Large intestine (tissue), 3 donors: ENCODE measurements around the gene BCDIN3D. TPM values are rescaled to one million over a fixed set of nuclear protein-coding genes. Genes with fewer than 3 reads are reported as not detected.

Experiments
- DNase-seq, 2 donors: peaks; one replicate each; pipeline versions ENCODE4 v3.0.0 to v3.0.0-alpha.2; 2013
- H3K27ac ChIP-seq: one replicate; pipeline ENCODE4 v1.5.1; 2013; ENCODE audit warnings: low read length
- H3K27me3 ChIP-seq: 2 replicates; pipeline ENCODE4 v1.6.1; 2013; ENCODE audit warnings: low read length; ENCODE audit not compliant: control insufficient read depth, insufficient read depth
- H3K36me3 ChIP-seq: 2 replicates; pipeline ENCODE4 v1.6.1; 2013; ENCODE audit warnings: low read length; ENCODE audit not compliant: control insufficient read depth, insufficient read depth
- H3K4me1 ChIP-seq: one replicate; pipeline ENCODE4 v1.6.1; 2013; ENCODE audit warnings: low read length; ENCODE audit not compliant: control insufficient read depth, insufficient read depth
- H3K4me3 ChIP-seq: one replicate; pipeline ENCODE4 v1.5.1; 2013; ENCODE audit warnings: low read length
- H3K9me3 ChIP-seq: one replicate; pipeline ENCODE4 v1.6.1; 2013; ENCODE audit warnings: mild to moderate bottlenecking, low read depth, low read length, moderate library complexity; ENCODE audit not compliant: control insufficient read depth
- WGBS: methylation state at CpG from one replicate; pipeline ENCODE4 v1.1.5; 2013; ENCODE audit warnings: low lambda C conversion rate; ENCODE audit not compliant: insufficient coverage; 5-methylcytosine and 5-hydroxymethylcytosine counted together
- polyA plus RNA-seq: library from polyadenylated mRNA; unstranded; fragments of 120-200 nt; gene quantifications from one replicate; pipeline ENCODE4 v1.2.1, GENCODE V29; 2013

The BCDIN3D gene
- polyA plus RNA-seq, 1 donor: 6.1 TPM

DNA sequence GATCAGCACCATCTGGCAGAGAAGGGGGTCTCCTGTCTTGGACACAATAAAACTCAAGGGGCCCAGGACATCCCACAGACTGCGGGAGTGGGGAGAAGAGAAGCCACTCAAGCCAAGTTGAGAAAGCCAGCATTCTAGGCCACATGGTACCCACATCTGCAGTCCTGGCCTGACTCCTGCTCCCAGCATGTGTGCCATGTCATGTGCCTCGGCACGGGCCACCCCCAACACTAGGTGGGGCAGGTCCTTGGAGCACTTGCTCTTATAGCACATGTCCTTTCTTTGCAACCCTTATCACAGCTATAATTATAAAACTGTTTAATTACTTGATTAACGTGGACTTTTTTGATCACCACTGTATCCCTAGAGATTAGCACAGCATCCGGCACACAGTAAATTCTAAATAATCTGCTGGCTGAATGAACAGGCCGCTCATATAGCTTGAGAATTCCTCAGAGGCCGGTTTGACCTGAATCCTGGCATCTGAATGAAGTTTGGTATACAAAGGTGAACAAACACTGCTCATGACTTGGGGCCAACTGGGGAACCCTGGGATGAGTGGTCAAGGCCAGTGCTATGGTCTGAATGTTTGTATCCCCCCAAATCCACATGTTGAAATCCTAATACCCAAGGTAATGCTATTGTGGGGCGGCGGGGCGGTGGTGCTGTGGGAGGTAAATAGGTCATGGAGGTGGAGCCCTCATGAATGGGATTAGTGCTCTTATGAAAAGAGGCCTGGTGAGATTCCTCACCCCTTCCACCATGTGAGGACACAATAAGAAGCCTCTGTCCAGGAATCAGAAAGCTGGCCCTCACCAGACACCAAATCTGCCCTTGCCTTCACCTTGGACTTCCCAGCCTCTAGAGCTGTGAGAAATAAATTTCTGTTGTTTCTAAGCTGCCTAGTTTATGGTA, 21.3 kb downstream of the BCDIN3D start:
- Histone ChIP-seq H3K9me3 (no peaks in the 10 kb centered on the region), H3K4me3 (no peak overlapping the region), H3K27ac (no peak overlapping the region), H3K36me3 (no peaks in the 10 kb centered on the region), H3K4me1 (peaks cover 8% of the 10 kb centered on the region), H3K27me3 (no peaks in the 10 kb centered on the region)
- DNase-seq: no peak
- WGBS: no CpG with 5 or more reads among the region's 10 CpGs

DNA sequence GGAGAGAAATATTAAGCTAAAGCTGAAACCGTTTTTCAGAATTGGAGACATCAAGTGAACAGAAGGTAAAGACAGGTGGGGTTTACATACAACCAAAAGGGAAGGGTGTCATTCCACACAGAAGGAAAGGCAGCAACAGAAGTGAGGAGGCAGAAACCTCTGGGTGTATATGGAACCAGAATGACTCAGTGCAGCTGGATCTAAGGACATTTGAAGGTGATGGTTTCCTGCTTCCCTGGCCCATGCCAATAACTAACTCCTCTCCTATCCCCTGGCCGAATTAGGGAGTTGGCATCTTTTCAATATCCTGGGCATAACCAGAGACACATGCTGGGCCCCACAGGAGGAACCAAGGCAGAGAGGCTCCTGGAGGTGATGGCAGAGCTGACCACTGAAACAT, 23.1 kb downstream of the BCDIN3D start:
- no peak overlapping the region for H3K27ac ChIP-seq
- H3K9me3 ChIP-seq: no peaks in the 10 kb centered on the region
- no peak for DNase-seq
- H3K4me3 ChIP-seq: no peak overlapping the region
- H3K27me3 ChIP-seq: no peaks in the 10 kb centered on the region
- H3K36me3 ChIP-seq: no peaks in the 10 kb centered on the region
- peaks cover 8% of the 10 kb centered on the region for H3K4me1 ChIP-seq
- 89% methylated on average over 1 of the region's 2 CpGs for WGBS

DNA sequence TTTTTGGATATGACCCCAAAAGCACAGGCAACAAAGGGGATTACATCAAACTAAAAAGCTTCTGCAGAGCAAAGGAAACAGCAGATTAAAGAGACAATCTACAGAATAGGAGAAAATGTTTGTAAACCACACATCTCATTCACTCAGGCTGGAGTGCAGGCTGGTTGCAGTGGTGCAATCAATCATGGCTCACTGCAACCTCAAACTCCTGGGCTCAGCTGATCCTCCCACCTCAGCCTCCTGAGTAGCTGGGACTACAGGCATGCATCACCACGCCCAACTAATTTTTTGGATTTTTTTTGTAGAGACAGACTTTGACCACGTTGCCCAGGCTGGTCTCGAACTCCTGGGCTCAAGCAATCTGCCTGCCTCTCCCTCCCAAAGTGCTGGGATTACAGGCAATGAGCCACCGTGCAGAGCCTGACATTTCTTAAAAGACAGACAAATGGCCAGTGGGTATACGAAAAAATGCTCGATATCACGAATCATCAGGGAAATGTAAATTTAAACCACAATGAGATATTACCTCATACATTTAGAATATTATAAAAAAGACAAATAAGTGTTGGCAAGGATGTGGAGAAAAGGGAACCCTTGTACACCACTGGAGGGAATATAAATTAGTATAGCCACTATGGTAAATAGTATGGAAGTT, 24.5 kb downstream of the BCDIN3D start:
- Histone ChIP-seq H3K27me3 (no peaks in the 10 kb centered on the region), H3K9me3 (no peaks in the 10 kb centered on the region), H3K4me3 (no peak overlapping the region), H3K27ac (no peak overlapping the region), H3K4me1 (peaks cover under 1% of the 10 kb centered on the region), H3K36me3 (no peaks in the 10 kb centered on the region)
- WGBS: no CpG with 5 or more reads among the region's 7 CpGs
- no peak for DNase-seq

DNA sequence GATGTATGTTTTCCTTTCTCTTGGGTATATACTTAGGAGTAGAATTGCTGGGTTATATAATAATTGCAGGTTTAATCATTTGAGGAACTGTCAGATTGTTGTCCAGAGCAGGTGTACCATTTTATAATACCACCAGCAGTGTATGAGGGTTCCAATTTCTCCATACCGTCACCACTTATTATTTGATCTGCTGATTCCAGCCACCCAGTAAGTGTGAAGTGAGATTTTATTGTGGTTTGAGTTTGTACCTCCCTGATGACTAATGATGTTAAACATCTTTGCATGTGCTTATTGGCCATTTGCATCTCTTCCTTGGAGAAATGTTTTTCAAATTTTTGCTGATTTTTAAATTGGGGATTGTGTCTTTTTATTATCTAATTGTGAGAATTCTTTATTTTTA, 29.8 kb downstream of the BCDIN3D start:
- no peak overlapping the region for H3K27ac ChIP-seq
- H3K4me1 ChIP-seq: peaks cover 5% of the 10 kb centered on the region
- no peaks in the 10 kb centered on the region for H3K27me3 ChIP-seq
- no peak for DNase-seq
- H3K9me3 ChIP-seq: no peaks in the 10 kb centered on the region
- no peak overlapping the region for H3K4me3 ChIP-seq
- no CpG with 5 or more reads among the region's 1 CpG for whole genome bisulfite sequencing
- no peaks in the 10 kb centered on the region for H3K36me3 ChIP-seq

DNA sequence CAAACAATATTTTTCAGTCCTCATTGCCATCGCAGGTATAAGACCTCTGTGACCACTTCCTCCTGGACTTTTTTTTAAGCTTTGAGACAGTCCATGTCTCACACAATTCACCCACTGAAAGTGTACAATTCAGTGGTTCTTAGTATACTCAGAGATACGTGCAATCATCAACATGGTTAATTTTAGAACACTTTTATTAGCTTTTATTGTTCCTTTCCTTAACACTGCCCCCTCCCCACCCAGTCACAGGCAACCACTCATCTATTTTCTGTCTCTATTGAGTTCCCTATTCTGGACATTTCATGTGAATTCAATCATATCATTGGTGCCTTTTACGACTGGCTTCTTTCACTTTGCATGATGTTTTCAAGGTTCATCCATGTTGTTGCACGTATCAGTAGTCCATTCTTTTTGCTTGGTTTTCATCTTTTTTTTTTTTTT, 30.9 kb downstream of the BCDIN3D start:
- Histone ChIP-seq H3K36me3 (peaks cover 2% of the 10 kb centered on the region), H3K9me3 (no peaks in the 10 kb centered on the region), H3K4me1 (peaks cover 5% of the 10 kb centered on the region), H3K27me3 (no peaks in the 10 kb centered on the region), H3K4me3 (no peak overlapping the region), H3K27ac (no peak overlapping the region)
- DNase-seq: no peak
- 79% methylated on average over 2 of the region's 4 CpGs for WGBS

DNA sequence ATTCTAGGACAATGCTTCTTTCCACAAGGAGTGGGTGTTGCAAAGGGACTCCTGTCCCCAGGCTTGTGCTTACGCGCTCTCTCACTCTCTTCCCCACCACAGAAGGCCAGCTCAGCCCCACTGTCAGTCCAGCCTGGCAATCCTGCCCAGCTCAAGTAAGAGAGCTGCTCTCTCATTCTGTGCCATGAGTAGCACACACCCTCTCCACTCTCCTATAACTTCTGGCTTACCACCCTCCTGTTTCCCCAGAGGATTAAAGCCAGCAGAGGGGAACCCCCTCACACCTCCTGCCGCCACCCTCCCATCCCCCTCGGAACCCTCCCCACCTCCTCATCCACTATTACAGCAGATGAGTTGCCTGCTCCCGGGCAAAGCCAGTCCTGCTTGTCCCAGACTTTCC, 31.8 kb downstream of the BCDIN3D start:
- no peaks in the 10 kb centered on the region for H3K27me3 ChIP-seq
- peaks cover 2% of the 10 kb centered on the region for H3K36me3 ChIP-seq
- peaks cover 5% of the 10 kb centered on the region for H3K4me1 ChIP-seq
- H3K27ac ChIP-seq: no peak overlapping the region
- WGBS: no CpG with 5 or more reads among the region's 5 CpGs
- H3K9me3 ChIP-seq: no peaks in the 10 kb centered on the region
- no peak overlapping the region for H3K4me3 ChIP-seq
- no peak for DNase-seq

DNA sequence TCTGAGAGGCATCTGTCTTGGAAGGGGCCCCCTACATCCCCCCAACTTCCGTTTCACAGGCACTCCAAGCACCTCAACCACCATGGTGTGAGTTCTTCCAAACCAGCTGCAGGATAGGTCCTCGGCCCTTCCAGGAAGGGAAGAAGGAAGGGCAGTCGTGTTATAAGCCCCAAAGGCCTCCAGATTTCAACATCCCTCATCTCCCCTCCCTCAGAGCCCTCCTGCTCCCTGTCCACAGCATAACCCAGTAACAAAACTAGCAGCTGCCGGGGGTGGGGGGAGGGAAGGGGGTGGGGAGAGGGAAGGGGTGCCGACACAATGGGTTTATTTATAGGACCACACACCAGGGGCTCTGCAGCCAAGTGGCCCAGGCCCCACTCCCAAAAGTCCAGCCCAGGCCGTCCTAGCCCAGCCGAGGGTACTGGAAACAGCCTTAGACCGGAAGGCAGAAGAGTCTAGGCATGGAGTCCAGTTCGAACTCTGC, 33.0 kb downstream of the BCDIN3D start:
- DNase-seq: no peak
- no peaks in the 10 kb centered on the region for H3K9me3 ChIP-seq
- no peaks in the 10 kb centered on the region for H3K27me3 ChIP-seq
- peaks cover 6% of the 10 kb centered on the region for H3K36me3 ChIP-seq
- no peak overlapping the region for H3K4me3 ChIP-seq
- peak overlapping the region; percentile 66 for H3K27ac ChIP-seq
- peaks cover 5% of the 10 kb centered on the region for H3K4me1 ChIP-seq
- WGBS: no CpG with 5 or more reads among the region's 9 CpGs

DNA sequence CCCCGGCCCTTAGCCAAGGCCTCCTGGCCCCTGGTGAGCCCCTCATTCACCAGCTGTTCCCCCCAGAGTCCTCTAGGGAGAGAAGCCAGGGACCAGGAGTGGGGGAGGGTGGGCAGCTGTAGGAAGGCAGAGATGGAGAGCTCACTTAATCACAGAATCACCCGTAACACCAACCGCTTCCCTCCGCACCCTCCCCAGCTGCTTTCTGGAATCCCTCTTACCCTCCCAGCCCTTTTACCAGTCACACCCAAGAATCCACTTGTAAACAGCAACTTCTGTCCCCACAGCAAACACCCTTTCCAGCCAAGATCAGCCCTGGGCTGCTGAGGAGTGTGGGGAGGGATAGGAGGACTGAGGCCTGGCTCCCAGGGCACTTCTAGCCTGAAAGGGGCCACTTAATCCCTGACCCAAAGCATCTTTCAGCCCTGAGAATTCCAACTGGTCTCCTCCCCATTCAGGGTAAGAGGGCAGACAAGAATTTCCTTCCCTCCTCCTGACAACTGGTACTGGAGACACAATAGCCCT, 33.5 kb downstream of the BCDIN3D start:
- no peaks in the 10 kb centered on the region for H3K9me3 ChIP-seq
- H3K27me3 ChIP-seq: no peaks in the 10 kb centered on the region
- no peak overlapping the region for H3K4me3 ChIP-seq
- peaks cover 5% of the 10 kb centered on the region for H3K4me1 ChIP-seq
- no peak for DNase-seq
- WGBS: no CpG with 5 or more reads among the region's 4 CpGs
- peaks cover 11% of the 10 kb centered on the region for H3K36me3 ChIP-seq
- H3K27ac ChIP-seq: peak overlapping the region; percentile 66

DNA sequence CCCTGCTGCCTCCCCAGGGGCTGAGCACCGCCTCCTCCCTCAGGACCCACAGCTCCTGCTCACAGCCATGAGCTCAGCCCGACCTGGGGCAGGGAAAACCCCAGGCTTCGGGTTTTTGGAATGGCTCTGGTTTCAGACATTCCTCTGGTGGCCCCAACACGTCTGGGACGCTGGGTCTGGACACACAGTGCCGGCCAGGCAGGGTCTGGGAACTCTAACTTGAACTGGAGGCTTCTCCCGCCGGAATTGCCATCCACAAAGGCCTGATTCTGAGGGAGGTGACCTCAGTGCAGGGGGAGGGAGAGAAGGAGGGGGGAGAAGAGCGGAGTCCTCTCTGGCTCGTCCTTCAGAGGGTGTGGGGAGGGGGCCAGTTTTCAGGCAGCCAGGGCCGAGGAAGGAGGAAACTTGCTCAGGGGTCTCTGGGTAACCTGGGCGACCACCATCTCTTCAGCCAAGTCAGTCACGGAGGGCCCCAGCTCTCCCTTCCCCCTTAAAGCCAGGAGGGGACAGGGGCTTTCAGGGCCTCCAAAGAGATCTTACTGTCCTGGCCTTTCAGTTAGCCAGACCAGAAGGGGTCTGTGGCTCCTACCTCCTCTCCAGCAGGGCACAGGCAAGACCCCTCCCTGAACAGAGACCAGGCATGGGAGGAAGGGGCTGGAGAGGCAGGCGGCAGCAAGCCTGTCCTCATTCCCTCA, 34.1 kb downstream of the BCDIN3D start:
- H3K9me3 ChIP-seq: no peaks in the 10 kb centered on the region
- no peaks in the 10 kb centered on the region for H3K27me3 ChIP-seq
- WGBS: no CpG with 5 or more reads among the region's 14 CpGs
- peaks cover 14% of the 10 kb centered on the region for H3K36me3 ChIP-seq
- H3K4me1 ChIP-seq: peaks cover 5% of the 10 kb centered on the region
- no peak overlapping the region for H3K4me3 ChIP-seq
- DNase-seq: no peak
- H3K27ac ChIP-seq: peak overlapping the region; percentile 66

DNA sequence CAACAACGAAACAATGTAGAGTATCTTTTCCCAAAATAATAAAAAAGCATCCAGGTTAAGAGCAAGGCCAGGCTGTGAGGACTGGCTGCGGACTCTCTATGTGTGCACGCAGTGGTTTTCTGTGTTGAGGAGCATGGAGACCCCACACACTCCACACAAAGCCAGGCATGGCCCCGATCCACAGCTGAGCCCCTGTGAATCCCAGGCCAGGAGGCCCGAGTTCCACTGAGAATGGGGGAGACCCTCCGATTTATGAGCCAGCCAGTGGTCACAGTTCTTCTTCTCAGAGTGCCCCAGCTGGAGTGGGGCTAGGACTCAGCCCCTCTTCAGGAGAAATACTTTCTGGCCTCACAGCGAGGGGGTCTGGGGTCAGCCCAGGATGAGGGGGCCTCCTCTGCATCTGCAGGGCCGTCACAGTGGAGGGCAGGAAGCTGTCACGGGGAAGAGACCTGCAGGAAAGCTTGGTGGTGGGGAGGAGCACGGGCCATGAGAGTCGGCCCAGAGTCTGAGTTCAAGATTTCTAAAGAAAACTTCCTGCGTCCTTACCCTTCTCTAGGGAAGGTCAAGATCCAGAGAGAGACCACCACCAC, 34.8 kb downstream of the BCDIN3D start:
- DNase-seq: no peak
- Histone ChIP-seq H3K27ac (peak overlapping the region; percentile 66), H3K27me3 (no peaks in the 10 kb centered on the region), H3K9me3 (no peaks in the 10 kb centered on the region), H3K4me3 (no peak overlapping the region), H3K4me1 (peaks cover 5% of the 10 kb centered on the region), H3K36me3 (peaks cover 22% of the 10 kb centered on the region)
- WGBS: no CpG with 5 or more reads among the region's 12 CpGs
